GM10266 (cell line): Measurements from ENCODE around the gene UPF2.
A peak's percentile ranks its signal among the peaks of the same experiment; 100 is the strongest.
"Not testable (repeated sequence)": the region's sequence is repeated elsewhere in the genome, so short reads cannot be mapped to it uniquely, and the experiment has no call there.

Experiments used
- DNase-seq: peaks from one replicate; pipeline ENCODE4 v3.0.0; 2012; ENCODE audit errors: extremely low spot score
- CTCF ChIP-seq: IDR thresholded peaks from 2 replicates; pipeline ENCODE4 v1.5.1; 2012; ENCODE audit warnings: mild to moderate bottlenecking, low read depth; ENCODE audit not compliant: control insufficient read depth, insufficient read depth; ENCODE audit errors: missing control alignments

UPF2 gene

DNA sequence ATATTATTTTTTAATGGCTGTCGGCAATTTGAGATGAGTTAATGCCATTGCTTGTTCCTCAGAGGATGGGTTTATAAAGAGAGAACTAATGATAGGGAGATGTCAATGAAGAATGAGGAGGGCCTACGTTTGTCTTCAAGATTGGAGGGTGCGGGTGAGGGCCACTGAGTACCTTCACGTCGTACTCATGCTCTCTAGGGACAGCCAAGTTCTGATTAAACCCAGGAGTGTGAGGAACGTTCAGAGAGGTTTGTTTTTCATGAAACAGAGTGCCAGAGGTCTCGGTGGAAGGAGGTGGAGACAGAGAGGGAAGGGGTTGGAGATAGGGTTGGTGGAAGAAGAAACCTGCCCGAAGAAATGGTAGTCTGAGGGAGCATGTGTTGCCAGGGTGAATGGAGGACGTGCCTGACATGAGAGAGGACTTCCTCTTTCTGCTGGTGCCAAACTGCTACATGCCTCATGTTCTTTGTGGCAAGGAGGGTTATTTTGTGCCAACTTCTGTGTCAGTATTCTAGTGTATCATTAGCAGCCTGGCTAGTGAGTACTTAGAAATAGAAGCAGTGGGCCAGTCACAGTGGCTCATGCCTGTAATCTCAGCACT, 35.1 kb upstream of the UPF2 start:
- no peak for TF ChIP-seq CTCF
- DNase-seq: peak; percentile 28

DNA sequence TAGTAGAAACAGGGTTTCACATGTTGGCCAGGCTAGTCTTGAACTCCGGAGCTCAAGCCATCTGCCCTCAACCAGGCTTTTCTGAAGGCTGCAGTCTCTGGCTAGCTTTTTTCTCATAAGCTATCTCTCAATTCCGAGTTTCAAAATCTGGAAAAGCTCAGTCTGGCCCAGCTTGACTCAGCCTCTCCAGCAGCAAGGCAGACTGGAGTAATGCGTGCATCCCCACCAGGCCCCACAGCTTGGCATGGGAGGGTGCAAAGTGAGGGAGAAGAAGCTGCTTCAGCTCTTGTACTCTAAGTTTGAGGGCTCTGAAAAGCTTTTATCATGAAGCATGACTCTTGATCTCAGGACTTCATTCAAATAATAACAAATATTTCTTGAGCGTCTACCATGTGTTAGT, 30.9 kb upstream of the UPF2 start:
- TF ChIP-seq CTCF: no peak
- no peak for DNase-seq

DNA sequence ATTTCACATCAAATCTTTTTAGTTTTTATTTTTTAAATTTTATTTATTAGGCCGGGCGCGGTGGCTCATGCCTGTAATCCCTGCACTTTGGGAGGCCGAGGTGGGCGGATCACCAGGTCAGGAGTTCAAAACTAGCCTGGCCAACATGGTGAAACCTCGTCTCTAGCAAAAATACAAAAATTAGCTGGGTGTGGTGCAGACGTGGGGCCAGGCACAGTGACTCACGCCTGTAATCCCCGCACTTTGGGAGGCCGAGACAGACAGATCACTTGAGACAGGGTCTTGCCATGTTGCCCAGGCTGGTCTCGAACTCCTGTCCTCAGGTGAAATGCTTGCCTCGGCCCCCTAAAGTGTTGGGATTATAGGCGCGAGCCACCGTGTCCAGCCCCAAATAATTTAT, 28.8 kb upstream of the UPF2 start:
- not testable (repeated sequence) for DNase-seq

DNA sequence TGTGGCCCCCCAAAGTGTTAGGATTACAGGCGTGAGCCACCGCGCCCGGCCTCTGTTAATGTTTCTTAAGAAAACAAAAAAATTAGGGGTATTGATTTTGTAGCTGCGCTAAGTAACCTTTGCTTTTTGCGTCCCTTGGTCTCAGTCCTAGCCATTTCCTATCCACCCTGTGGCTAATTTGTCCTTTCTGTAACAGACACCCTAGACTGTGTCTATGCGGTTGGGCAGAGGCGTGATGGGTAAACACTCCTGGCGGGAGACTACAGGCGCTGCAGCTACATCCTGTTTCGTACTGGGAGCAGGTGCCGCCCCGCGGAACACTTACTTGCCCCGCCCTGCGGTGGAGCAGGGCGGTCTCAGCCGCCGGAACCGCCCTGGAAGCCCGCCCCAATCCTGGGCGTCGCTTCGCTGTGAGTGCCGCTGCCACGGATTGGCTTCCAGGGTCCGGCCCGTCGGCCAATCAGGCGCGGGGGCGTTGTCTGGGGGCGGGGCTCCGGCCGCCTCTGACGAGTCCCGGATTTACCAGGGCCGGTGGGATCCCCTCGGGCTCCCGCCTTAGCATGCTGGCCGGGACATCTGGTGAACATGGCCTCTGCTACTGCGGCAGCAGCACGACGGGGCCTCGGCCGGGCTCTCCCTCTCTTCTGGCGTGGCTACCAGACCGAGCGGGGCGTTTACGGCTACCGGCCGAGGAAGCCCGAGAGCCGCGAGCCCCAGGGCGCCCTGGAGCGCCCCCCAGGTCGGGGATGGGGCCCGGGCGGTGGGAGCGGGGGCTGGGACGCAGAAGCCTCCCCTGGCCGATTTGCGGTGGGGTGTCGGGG, 26.1 kb upstream of the UPF2 start, which contains the start of gene DHTKD1:
Gene DHTKD1, plus strand, starts transcription at position 506 of the 821 bp plus-strand sequence. Its CDS starts 80 bp downstream, at position 586.
- peak; percentile 4 for TF ChIP-seq CTCF
- DNase-seq: peak; percentile 97

- DNase-seq: no peak
Observed at GRCh38 chr10:12067336-12067735, 24.7 kb upstream of the UPF2 start.

DNA sequence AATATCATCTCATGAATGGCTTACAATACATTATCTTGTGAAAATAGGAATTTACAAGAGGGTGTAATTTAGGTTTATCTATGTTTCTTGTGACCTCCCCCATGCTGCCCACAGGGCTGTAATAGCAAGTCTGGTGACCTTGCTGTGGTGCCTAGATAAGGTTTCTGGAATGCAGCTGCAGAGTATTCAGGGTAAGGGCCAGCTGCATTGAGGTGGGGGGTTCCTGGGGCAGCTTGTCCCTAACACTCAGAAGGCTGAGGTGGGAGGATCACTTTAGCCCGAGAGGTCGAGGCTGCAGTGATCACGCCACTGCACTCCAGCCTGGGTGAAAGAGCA, 20.8 kb upstream of the UPF2 start:
- no peak for DNase-seq
- no peak for TF ChIP-seq CTCF

More at GRCh38 chr10:12067336-12067735, 24.7 kb upstream of the UPF2 start:
- no peak for TF ChIP-seq CTCF

DNA sequence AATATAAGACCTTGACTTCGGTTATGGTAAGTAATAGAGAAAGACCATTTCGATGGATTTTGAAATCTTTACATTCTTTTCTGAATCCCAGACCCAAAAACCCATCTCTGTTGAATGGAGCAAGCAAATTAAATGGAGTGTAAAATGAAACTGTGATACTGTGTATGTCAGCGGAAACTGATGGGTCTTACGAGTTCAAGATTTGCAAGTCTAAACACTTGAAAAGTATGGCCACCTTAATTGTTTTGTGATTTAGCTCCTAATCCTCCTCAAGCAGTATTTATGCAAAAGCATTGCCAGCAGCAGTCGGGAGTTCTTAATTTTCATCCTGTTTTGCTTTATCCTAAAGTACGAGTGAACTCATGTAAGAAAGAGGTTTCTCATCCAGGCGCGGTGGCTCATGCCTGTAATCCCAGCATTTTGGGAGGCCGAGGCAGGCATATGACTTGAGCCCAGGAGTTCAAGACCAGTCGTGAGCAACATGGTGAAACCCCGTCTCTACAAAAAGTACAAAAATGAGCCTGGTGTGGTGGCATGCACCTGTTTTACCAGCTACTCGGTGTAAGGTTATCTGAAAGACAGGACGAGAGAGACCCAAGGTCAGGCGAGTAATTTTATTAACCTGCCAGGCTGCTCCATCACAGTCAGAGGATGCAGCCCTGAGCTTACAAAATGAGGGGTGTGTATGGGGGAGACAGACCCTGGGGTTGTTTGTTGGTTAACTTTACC, 20.3 kb upstream of the UPF2 start:
- DNase-seq: no peak
- TF ChIP-seq CTCF: no peak
